ENCODE data around the gene ADCYAP1. TPM values are rescaled to one million over a fixed set of nuclear protein-coding genes. Genes with fewer than 3 reads are reported as not detected.
A peak's percentile ranks its signal among the peaks of the same experiment; 100 is the strongest.

The ADCYAP1 gene
- total and polyA plus RNA-seq, 2 donors (not counting 1 experiment from before 2014, with no cell fraction given): not detected

DNA sequence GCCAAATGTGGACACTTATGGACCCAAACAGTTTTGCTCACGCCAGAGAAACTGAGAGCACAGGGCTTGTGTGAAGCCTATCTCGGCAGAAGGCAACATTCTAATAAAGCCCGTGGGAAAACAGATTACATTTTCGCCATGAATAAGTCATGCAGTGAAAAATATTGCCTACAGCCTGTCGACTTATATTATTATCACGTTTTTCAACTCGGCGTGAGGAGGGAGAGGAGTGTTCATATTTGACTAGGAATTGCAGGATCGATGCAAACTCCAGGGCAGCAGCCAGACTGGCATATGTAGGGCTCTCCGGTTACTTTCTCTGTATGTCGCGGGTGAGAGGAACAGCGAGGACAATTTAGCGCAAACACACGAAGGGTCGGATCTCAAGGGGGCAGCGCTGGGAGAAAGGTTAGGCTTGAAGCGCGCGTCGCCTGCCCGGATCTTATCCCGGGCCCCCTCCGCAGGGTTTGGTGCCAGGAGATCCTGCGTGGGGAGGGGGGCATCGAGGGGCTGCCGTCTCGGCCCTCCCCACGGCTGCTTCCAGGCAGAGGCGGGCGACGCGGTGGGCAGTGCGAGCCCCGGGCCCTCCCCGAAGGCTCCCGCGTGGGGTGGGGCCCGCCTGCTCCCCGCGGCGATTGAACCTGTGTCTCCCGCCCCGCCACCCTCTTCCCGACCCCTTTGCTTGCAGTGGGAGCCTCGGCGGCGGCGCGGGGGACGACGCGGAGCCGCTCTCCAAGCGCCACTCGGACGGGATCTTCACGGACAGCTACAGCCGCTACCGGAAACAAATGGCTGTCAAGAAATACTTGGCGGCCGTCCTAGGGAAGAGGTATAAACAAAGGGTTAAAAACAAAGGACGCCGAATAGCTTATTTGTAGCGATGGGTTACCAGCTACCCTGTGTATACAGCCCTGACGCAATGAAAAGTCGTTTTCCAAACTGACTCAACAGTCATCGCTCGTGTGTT is 4.4 kb downstream of the ADCYAP1 start:
- Histone ChIP-seq H2AFZ (ENCODE audit: low read length) (no peak overlapping the region), H3K79me2 (ENCODE audit: control insufficient read depth, insufficient read depth, low read length) (no peaks in the 10 kb centered on the region), H3K9me3 (ENCODE audit: control insufficient read depth, insufficient read depth, low read depth, low read length) (no peaks in the 10 kb centered on the region), H3K36me3 (ENCODE audit: control insufficient read depth, insufficient read depth, low read length) (no peaks in the 10 kb centered on the region), H4K20me1 (ENCODE audit: control insufficient read depth, extremely low read depth, insufficient read depth, low read length) (no peaks in the 10 kb centered on the region), H3K4me2 (ENCODE audit: extremely low read depth, insufficient read depth, low read length) (peak overlapping the region; percentile 44), H3K27ac (ENCODE audit: insufficient read depth, low read length) (no peak overlapping the region), H3K9ac (ENCODE audit: insufficient read depth, low read length) (no peak overlapping the region), H3K4me1 (ENCODE audit: control insufficient read depth, extremely low read depth, insufficient read depth, low read length) (no peaks in the 10 kb centered on the region), H3K4me3 (replicated peaks in 1 of 4; ENCODE audit: control extremely low read depth in 1 of 4, insufficient read depth in 1 of 4, low read depth in 3 of 4, low read length in 4 of 4) (peak overlapping the region in 3 of 4 experiments; percentile 30 to 53 (median 39)), H3K27me3 (ENCODE audit: control insufficient read depth, insufficient read depth, low read length) (peaks cover 67% of the 10 kb centered on the region)
- no peak for DNase-seq (ENCODE audit: low read depth in 2 of 2)
- TF ChIP-seq EZH2 (IDR thresholded peaks at IDR 0.05; ENCODE audit: low read length, missing control alignments): peak; percentile 84
- TF ChIP-seq, protein P1, sequence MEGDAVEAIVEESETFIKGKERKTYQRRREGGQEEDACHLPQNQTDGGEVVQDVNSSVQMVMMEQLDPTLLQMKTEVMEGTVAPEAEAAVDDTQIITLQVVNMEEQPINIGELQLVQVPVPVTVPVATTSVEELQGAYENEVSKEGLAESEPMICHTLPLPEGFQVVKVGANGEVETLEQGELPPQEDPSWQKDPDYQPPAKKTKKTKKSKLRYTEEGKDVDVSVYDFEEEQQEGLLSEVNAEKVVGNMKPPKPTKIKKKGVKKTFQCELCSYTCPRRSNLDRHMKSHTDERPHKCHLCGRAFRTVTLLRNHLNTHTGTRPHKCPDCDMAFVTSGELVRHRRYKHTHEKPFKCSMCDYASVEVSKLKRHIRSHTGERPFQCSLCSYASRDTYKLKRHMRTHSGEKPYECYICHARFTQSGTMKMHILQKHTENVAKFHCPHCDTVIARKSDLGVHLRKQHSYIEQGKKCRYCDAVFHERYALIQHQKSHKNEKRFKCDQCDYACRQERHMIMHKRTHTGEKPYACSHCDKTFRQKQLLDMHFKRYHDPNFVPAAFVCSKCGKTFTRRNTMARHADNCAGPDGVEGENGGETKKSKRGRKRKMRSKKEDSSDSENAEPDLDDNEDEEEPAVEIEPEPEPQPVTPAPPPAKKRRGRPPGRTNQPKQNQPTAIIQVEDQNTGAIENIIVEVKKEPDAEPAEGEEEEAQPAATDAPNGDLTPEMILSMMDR (conservative IDR thresholded peaks at IDR 0.05 in 1 of 2, IDR thresholded peaks at IDR 0.05 in 1 of 2; ENCODE audit: low read depth in 1 of 2, low read length in 2 of 2): no peak

DNA sequence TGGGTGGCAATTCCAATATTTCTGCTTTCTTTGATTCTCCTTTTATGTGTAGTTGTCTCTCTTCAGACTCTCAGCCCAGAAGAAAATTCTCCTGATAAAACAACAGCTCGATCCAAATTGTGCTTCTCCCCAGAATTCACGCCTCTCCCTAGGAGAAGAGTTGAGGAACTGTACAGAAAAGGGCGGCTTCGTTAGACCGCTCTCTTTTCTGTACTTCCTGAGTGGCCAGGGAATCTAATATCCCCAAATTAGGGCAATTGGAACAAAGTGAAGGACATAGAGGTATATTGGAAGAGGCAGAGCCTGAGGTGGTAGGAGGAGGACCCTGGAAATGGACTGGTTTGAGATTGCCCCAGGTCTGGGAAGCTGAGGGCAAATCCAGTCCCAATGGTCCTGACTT is 5.6 kb downstream of the ADCYAP1 start:
- H3K27me3 ChIP-seq (ENCODE audit: control insufficient read depth, insufficient read depth, low read length): peaks cover 55% of the 10 kb centered on the region
- H3K36me3 ChIP-seq (ENCODE audit: control insufficient read depth, insufficient read depth, low read length): no peaks in the 10 kb centered on the region
- H2AFZ ChIP-seq (ENCODE audit: low read length): no peak overlapping the region
- H3K9me3 ChIP-seq (ENCODE audit: control insufficient read depth, insufficient read depth, low read depth, low read length): no peaks in the 10 kb centered on the region
- no peak overlapping the region for H3K4me2 ChIP-seq (ENCODE audit: extremely low read depth, insufficient read depth, low read length)
- H3K79me2 ChIP-seq (ENCODE audit: control insufficient read depth, insufficient read depth, low read length): no peaks in the 10 kb centered on the region
- TF ChIP-seq EZH2 (IDR thresholded peaks at IDR 0.05; ENCODE audit: low read length, missing control alignments): no peak
- TF ChIP-seq, protein P1 (conservative IDR thresholded peaks at IDR 0.05 in 1 of 2, IDR thresholded peaks at IDR 0.05 in 1 of 2; ENCODE audit: low read depth in 1 of 2, low read length in 2 of 2): no peak
- no peak overlapping the region for H3K9ac ChIP-seq (ENCODE audit: insufficient read depth, low read length)
- no peak overlapping the region for H3K27ac ChIP-seq (ENCODE audit: insufficient read depth, low read length)
- H3K4me3 ChIP-seq (replicated peaks in 1 of 4; ENCODE audit: control extremely low read depth in 1 of 4, insufficient read depth in 1 of 4, low read depth in 3 of 4, low read length in 4 of 4): no peak overlapping the region
- H3K4me1 ChIP-seq (ENCODE audit: control insufficient read depth, extremely low read depth, insufficient read depth, low read length): no peaks in the 10 kb centered on the region
- DNase-seq (ENCODE audit: low read depth in 2 of 2): no peak
- H4K20me1 ChIP-seq (ENCODE audit: control insufficient read depth, extremely low read depth, insufficient read depth, low read length): no peaks in the 10 kb centered on the region

DNA sequence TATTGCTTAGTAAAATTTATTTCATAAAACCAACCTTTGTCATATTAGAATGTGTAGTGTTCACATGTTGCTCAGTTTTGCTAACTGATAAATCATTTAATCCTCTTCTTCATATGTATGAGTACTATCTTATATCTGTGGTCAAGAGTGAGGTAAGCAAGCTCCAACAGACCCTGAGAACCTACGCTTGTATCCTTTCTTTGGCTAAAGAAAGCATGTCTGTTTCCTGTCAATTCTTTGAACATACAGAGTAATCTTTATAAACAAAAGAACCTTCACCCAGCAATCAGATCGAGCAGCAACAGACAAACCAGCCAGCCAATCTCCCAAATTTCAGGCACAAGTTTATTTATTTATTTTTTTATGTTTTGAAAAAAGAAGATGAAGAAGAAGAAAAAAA is 6.4 kb downstream of the ADCYAP1 start:
- no peak overlapping the region for H3K4me3 ChIP-seq (replicated peaks in 1 of 4; ENCODE audit: control extremely low read depth in 1 of 4, insufficient read depth in 1 of 4, low read depth in 3 of 4, low read length in 4 of 4)
- no peak overlapping the region for H3K27ac ChIP-seq (ENCODE audit: insufficient read depth, low read length)
- no peak overlapping the region for H3K4me2 ChIP-seq (ENCODE audit: extremely low read depth, insufficient read depth, low read length)
- DNase-seq (ENCODE audit: low read depth in 2 of 2): no peak
- H3K27me3 ChIP-seq (ENCODE audit: control insufficient read depth, insufficient read depth, low read length): peaks cover 49% of the 10 kb centered on the region
- no peaks in the 10 kb centered on the region for H3K79me2 ChIP-seq (ENCODE audit: control insufficient read depth, insufficient read depth, low read length)
- H2AFZ ChIP-seq (ENCODE audit: low read length): no peak overlapping the region
- H4K20me1 ChIP-seq (ENCODE audit: control insufficient read depth, extremely low read depth, insufficient read depth, low read length): no peaks in the 10 kb centered on the region
- no peaks in the 10 kb centered on the region for H3K4me1 ChIP-seq (ENCODE audit: control insufficient read depth, extremely low read depth, insufficient read depth, low read length)
- no peaks in the 10 kb centered on the region for H3K9me3 ChIP-seq (ENCODE audit: control insufficient read depth, insufficient read depth, low read depth, low read length)
- H3K9ac ChIP-seq (ENCODE audit: insufficient read depth, low read length): no peak overlapping the region
- no peaks in the 10 kb centered on the region for H3K36me3 ChIP-seq (ENCODE audit: control insufficient read depth, insufficient read depth, low read length)
- TF ChIP-seq, protein P1 (conservative IDR thresholded peaks at IDR 0.05 in 1 of 2, IDR thresholded peaks at IDR 0.05 in 1 of 2; ENCODE audit: low read depth in 1 of 2, low read length in 2 of 2): no peak
- TF ChIP-seq EZH2 (IDR thresholded peaks at IDR 0.05; ENCODE audit: low read length, missing control alignments): no peak

All from fibroblast of lung (primary cell).